Choroid plexus epithelial cell (primary cell): ENCODE results near the gene ZNF574.
"Not testable (repeated sequence)": the region's sequence is repeated elsewhere in the genome, so short reads cannot be mapped to it uniquely, and the experiment has no call there.

Source experiments
- DNase-seq: peaks from one replicate; pipeline ENCODE4 v3.0.0-alpha.2; 2010; ENCODE audit warnings: low read depth
- H3K4me3 ChIP-seq: 2 replicates; pipeline ENCODE4 v1.5.1; 2011; ENCODE audit warnings: low read depth, mild to moderate bottlenecking, control low read depth, low read length, moderate library complexity
- TF ChIP-seq, protein P1 (sequence below): conservative IDR thresholded peaks from 2 replicates; pipeline ENCODE4 v1.5.1; 2011; ENCODE audit warnings: low read depth, mild to moderate bottlenecking, control low read depth, inconsistent platforms, low read length, moderate library complexity

ZNF574 gene

DNA sequence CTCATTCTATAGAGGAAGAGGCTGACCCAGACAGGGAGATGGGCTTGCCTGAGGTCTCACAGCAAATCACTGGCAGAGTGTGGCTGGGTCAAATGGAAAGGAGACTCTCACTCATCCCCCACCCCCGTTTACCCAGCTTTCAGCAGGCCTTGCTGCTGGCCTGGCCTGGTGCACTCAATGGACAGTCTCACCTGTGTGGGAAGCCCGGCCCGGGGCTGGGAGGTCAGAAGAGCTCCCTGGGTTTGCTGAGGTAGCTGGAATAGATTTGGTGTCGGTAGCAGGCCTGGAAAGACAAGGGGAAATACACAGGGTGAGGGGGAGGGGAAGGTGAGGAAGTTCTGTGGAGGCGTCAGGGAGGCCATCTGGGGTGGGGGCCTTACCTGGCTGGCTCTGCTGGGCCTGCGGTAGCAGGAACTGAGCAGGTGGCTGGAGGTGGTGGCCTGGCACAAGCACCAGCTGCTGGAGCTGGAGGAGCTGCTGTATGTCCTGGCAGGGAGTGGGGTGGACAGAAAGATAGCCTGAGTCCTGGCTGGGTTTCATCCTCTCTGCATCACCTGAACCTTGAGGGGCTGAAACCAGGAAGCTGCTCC, 23.5 kb downstream of the ZNF574 start:
- no peak for DNase-seq
- TF ChIP-seq, protein P1, sequence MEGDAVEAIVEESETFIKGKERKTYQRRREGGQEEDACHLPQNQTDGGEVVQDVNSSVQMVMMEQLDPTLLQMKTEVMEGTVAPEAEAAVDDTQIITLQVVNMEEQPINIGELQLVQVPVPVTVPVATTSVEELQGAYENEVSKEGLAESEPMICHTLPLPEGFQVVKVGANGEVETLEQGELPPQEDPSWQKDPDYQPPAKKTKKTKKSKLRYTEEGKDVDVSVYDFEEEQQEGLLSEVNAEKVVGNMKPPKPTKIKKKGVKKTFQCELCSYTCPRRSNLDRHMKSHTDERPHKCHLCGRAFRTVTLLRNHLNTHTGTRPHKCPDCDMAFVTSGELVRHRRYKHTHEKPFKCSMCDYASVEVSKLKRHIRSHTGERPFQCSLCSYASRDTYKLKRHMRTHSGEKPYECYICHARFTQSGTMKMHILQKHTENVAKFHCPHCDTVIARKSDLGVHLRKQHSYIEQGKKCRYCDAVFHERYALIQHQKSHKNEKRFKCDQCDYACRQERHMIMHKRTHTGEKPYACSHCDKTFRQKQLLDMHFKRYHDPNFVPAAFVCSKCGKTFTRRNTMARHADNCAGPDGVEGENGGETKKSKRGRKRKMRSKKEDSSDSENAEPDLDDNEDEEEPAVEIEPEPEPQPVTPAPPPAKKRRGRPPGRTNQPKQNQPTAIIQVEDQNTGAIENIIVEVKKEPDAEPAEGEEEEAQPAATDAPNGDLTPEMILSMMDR: no peak

DNA sequence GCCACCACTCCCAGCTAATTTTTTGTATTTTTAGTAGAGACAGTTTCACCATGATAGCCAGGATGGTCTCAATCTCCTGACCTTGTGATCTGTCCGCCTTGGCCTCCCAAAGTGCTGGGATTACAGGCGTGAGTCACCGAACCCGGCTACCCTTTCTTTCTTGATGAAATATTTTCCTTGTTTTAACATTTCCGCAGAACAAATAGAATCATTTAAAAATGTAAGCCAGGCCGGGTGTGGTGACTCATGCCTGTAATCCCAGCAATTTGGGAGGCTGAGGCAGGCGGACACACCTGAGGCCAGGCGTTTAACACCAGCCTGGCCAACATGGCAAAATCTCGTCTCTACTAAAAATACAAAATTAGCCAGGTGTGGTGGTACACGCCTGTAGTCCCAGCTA, 24.3 kb downstream of the ZNF574 start:
- H3K4me3 ChIP-seq, DNase-seq: not testable (repeated sequence)

More for the DNA sequence above, 23.5 kb downstream of the ZNF574 start:
- no peak overlapping the region for H3K4me3 ChIP-seq

GRCh38 chr19:42102877-42103276, 26.9 kb downstream of the ZNF574 start:
- H3K4me3 ChIP-seq: no peak overlapping the region
- no peak for DNase-seq
- TF ChIP-seq, protein P1: no peak

GRCh38 chr19:42105368-42105767, 29.4 kb downstream of the ZNF574 start:
- no peak overlapping the region for H3K4me3 ChIP-seq
- DNase-seq: no peak
- TF ChIP-seq, protein P1: no peak

DNA sequence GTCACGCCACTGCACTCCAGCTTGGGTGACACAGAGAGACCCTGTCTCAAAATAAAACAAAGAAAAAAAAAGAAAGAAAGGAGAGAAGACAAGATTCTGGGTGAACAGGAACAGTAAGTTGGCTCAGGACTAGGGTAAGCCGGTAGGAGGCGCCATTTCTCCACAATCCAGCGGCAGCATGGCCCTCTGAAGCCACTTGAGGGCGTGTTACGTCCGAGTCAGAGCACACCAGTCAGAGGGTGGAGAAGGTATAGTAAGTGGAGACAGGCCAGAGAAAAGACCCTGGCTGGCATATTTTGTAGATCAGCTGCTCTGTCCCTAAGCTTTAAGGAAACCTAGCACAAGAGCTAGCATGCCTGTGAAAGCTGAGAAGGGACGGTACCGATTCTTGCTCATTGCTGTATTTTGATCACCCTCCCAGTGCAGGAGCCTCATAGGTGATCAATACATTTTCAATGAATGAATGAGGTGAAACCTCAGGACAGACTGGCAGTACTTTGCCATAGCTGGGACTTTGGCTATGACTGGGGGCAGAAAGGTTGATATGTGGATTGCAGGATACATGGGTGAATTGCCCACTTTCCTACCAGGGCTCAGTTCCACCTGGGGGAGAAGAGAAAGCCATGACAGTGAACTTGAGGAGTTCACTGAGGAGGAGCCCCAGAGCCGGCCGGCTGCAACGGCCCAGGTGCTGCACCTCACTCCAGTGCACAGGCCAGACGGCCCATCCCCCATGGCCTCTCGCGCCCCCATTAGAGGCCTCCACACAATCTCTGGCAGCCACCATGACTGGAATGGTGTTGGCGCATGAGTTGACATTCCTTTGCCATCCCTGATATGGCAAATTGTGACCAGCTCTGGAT, 32.8 kb downstream of the ZNF574 start:
- peak; percentile 96 for DNase-seq
- TF ChIP-seq, protein P1: peak; percentile 100
- H3K4me3 ChIP-seq: no peak overlapping the region

GRCh38 chr19:42109896-42110295, 33.9 kb downstream of the ZNF574 start:
- DNase-seq: no peak
- TF ChIP-seq, protein P1: no peak
- no peak overlapping the region for H3K4me3 ChIP-seq

DNA sequence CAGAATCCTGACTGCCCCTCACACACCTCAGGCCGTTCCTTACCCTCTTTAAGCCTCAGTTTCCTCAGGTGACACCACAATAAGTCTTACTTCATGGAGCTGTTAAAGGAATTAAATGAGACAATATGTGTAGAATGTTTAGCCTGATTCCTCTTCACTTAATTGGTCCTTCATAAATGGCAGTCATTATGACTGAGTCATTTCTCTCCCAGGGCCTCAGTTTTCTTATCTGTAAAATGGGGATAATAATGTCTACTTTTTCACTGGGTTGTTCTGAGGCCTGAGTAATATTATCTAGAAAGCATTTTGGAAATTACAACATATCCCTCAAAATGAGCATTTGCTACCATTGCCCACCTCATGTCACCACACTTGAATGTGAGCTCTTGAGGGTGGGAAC, 34.7 kb downstream of the ZNF574 start:
- no peak for DNase-seq
- TF ChIP-seq, protein P1: no peak
- no peak overlapping the region for H3K4me3 ChIP-seq
